GM21825 (cell line): ENCODE measurements around the gene AUH.
A peak's percentile ranks its signal among the peaks of the same experiment; 100 is the strongest.
"Not testable (repeated sequence)": the region's sequence is repeated elsewhere in the genome, so short reads cannot be mapped to it uniquely, and the experiment has no call there.

ENCODE experiments used
- ATAC-seq: cut with Tn5 transposase; IDR thresholded peaks from one replicate; pipeline ENCODE4 v1.9.1; 2021; ENCODE audit warnings: mild to moderate bottlenecking, moderate library complexity; ENCODE audit not compliant: unreplicated experiment

Gene AUH

DNA sequence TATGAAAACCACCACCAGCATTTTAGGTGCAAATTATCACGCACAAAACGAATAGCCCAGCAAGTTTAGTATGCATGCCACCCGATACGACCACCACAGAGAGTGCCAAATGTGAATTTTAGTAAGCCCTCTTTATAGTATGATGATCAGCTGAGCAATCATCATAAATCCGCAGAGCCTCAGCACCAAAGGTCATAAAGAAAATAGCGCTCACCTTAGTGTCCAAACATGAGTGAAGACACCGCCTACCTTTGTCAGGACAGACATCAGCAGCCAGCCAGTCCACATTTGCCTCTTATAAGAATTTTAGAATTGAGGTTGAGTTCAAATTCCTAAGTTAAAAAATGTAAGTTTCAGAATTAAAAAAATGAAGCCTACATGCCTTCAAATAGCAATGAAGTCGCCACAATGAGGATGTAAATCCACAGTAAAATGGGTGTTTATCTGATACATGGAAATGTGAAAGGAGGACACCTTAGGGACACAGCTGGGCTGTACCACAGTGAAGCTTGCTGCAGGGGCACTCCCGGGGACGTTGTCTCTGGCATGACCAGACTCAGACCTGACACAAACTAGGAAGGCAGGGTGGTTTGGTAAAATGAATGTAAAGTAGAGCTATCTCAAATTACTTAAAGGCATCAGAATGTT lies 149.0 kb downstream of the AUH start:
- ATAC-seq, result no peak

DNA sequence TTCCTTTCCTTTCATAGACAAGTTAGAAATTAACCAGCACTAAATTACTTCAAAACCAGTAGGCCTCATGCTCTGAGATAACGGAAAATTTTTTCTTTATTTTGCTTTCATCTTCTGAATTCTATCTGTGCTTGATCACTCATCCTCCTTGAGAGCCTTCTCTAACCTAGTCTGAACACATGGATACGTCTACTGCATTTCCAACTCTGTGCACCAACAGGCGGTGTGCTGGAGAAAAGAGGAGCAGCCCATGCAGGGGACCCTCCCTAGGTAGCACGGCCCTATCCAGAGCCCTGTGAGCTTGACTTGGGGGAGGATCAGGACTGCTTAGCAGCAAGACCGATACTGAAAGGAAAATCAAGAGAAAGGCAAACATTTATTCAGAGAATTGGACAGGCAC lies 149.8 kb downstream of the AUH start:
- ATAC-seq, result no peak

DNA sequence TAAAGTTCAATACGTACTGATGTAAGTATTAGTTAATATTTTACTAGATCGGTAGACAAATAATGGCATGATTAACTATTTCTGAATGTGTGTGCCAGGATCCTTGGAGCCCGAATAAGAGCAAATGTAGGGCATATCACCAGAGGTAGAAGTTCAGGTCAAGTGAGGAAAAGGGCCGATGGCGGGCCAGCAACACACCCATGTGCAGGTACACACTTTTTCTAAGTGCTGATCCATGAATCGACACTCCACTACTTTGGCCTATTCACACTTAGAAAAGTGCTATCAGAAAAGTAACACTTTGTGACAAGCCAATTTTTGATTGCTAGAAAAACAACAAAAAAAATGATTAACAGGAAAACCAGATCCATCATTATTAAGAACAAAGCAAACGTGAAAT lies 150.3 kb downstream of the AUH start:
- ATAC-seq, result no peak

DNA sequence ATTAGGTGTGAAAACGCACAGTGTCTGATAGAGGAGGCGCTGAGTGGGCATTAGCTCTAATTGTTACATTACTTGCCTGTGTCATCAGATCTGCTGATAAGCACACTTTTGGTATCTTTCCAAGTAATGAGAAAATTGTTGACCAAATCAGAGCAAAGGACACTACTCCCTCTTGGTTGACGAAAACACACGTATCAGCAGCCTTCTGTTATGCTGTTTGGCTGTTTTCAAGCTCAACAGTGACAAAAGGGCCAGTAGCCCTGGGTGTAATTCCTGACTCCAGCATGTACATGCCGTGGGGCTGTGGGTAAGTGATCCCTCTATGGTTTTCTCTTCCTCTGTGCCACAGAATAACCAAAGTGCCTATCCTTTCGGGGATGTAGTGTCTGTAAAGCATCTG lies 151.4 kb downstream of the AUH start:
- no peak for ATAC-seq

DNA sequence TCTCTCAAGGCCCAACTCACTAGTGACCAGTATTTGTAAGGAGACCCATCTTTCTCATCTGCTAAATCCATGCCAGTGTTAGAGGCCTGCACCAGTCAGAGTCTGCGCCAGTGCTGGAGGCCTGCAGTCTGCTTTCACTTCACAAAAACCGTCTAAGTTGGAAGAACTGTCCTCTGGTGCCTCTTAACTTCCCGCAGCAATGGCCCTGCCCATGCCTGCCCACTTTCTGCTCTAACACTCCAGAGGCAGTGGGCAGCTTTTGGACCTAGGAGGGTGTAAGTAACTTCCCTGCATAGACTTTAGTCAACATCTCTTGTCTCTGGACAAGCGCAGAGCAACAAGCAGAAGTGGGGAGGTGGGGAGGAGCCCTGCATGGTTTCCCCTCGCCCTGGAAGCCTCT lies 152.9 kb downstream of the AUH start:
- no peak for ATAC-seq

DNA sequence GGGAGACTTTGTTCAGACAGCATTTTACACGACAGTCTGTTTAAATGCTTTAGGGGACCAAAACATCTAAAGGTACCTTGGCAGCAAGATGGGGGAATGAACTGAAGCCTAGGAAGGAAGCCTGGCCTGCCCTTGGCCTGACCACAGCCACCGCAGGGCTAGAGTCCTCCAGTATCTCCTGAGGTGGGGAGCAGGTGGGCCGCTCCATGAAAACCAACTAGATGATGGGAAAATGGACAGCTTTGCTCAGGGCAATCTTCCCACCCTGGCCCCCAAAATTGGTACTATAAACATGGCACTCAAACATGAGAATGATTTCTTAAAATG lies 153.3 kb downstream of the AUH start:
- ATAC-seq, result no peak

DNA sequence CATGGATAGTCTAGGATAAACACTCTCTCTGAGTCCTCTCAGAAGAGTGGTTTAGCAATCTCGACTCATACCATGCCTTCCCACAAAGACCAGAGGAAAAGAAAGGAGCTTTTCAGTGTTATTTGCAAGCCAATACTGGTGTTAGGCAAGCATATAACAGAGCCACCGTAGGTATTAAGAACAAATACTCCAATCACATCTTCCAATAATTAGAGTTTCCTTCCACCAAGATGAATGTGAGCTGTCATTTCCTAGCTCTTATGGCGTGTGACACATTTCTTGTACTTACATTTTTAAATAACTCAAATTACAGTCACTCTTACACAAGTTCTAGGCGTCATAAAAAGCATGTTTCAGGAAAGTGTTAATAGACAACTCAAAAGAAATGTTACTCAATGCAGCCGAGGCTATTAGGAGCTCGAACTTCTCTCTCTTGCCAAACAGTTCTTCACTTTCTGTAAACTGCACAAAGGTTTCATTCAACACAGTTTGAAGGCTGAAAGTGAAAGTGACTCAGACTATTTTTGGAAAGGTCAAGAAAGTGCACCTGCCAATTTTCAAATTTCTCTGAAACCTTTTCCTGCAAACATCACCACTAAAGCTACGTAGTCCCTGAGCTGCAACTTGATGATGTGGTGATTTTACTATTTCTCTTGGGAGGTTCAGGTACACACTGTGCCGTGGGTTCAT lies 153.8 kb downstream of the AUH start:
- peak; percentile 80 for ATAC-seq

DNA sequence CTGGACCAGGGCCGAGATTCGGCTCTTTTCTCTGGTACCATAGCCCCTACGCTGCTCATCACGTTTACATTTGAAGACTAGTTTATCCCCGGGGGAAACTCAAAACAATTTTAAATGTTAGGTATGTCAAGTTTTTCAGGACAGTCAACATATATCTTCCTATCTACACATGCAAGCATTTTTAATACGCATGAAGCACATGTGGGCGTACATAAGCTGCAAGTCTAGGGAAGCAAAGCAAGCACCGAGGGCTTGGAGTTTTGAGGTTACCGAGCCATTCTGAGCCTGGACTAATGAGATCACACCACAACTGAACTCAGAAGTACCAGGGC lies 154.4 kb downstream of the AUH start:
- ATAC-seq, result no peak

DNA sequence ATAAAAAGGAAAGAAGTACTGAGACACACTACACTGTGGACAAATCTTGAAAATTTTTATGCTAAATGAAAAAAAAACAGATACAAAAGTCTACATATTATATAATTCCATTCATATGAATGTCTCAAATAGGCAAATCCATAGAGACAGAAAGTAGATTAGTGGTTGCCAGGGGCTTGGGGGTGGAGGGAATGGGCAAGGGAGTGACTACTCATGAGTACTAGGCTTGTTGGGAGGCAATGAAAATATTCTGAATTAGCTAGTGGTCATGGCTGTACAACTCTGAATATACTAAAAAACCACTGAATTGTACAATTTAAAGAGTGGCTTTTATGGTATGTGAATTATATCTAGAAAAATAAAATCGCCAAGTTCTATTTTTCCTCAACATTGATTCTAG lies 154.9 kb downstream of the AUH start:
- ATAC-seq, result no peak

DNA sequence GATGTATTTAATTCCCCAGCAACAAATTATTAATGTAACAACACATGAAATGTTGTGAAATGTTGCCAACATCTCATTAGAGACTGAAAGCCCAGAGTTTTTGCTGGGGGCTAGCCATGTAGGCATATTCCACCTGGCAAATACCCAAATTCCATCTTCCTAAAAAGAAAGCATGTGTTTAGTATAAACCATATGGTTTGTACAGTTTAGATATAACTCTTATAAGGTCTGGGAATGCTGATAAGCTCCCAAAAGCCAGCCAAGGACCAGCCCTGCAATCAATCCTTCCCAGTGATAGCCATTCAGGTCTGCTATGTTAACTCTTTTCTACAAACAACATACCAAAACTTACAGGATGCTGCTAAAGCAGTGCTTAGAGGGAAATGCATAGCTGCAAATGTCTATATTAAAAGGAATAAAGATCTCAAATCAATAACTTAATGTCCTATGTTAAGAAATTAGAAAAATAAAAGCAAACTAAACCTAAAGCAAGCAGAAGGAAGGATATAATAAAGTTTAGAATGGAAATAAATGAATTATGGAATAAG lies 158.9 kb downstream of the AUH start:
- ATAC-seq, result no peak

DNA sequence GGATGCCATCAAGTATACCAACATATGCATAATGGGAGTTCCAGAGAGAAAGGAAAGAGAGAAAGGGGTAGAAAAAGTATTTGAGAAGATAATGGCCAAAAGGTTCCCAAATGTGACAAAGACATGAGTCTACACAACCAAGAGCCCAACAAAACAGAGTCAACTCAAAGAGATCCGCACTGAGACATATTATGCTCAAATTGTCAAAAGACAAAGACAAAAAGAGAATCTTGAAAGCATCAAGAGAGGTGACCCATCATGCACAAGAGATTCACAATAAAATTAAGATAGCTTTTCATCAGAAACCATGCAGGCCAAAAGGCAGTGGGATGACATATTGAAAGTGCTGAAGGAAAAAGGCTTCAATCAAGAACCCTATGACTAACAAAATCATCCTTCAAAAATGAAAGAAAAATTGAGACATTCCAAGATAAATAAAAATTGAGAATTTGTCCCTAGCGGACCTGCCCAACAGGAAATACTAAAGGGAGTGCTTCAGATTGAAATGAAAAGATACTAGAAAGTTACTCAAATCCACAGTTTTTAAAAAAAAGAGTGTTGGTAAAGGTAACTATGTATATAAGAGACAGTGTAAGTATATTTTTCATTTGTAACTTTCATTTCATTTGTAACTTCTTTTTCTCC lies 160.9 kb downstream of the AUH start:
- no peak for ATAC-seq

DNA sequence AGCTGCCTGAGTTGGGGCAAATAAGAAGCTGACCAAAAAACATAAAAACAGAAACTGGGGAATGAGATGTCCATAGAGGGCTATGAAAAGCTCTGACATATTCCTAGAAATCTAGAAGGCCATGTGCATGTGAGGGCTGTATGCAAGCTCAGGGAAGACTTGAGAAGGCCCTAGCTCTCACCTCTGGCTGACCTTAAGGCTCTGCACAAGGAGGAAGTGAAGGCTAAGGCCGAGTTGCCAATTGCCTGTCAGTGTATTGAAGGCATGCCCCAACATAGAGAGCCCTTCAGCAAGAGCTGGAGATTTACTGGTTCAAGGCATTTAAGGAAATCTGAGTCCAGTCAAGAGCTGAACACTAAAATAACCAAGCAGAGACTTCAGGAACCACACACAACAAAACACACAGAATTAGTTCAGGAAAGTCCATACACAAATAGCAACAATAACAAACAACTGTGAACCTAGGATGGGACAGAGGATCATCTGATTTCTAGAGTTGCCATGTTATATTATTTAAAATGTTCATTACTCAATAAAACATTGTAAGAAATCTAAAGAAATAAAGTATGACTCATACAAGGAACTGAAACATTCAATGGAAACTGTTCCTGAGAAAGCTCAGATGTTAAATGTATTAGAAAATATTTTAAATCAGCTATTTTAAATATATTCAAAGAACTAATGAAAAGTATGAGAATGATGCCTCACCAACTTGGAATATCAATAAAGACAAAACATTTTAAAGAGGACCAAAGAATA lies 161.8 kb downstream of the AUH start:
- ATAC-seq, result no peak

DNA sequence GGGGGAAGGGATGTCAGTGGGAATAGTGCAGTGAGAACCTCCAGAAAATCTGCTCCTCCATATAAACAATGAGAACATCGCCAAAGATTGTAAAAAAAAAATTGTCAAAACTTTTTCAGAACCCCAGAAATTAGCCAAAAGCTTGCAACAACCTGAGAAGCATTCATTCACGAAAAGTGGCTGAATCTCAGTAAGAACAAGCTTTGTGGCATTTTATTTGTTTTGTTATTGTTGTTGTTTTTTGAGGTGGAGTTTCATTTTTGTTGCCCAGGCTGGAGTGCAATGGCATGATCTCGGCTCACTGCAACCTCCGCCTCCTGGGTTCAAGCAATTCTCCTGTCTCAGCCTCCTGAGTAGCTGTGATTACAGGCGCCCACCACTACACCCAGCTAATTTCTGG lies 162.8 kb downstream of the AUH start:
- ATAC-seq, result not testable (repeated sequence)

DNA sequence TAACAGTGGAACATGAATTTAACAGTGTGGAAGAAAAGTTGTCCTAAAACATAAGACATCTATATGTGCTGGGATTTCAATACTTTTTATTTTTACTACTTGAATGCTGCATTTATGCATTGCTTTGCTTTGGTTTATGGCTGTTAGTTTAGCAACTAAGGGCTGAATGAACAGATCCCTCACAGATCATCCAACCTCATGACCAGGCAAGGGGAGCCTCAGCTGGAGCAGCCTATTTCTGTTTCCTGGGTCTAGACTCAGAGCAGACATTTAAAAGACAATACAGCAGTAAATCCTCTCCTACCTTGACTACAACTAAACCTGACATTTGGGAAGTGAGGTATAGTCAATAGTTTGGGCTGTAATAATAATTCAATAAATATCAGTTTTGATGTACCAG lies 163.3 kb downstream of the AUH start:
- no peak for ATAC-seq

DNA sequence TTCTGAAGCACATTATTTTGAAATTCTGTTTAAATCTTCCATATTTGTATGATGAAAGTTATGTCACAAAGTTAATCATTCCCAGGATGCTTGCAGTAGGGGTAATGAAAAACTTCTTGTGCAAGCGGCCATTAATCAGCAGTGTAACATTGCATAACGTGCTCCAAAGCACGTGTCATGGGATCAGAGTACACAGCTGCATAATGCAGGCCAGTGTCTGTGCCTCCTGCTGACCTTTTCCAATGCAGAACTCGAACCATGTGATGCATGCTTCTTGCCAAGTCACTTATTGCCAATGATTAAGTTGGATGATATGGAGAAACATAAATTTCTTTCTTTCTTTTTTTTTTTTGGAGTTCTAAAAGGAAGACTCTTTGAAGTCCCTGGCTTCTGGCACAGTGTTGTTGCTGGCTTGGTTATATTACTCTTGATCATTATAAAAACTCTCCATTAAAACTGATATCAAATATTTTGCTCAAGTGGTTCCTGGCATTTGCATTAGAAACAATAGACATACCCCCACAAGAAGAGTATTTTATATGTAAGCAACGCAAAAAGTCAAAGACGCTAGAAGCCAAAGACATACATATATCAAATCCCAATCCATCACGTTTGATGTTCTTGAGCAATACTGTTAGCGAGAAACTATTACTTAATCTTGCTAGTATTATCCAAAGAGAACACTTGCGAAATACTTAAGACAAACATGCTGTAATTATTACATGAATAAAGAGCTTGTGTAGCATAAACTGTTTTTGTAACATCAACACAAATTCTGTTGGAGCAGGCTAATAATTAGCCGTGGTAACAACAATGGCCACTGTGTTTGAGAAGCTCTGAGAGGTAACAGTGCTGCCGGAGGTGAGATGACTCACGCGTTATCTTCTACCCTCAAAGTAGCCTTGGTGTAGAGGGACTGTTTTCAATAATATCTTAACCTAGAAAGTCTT lies 164.2 kb downstream of the AUH start:
- no peak for ATAC-seq

DNA sequence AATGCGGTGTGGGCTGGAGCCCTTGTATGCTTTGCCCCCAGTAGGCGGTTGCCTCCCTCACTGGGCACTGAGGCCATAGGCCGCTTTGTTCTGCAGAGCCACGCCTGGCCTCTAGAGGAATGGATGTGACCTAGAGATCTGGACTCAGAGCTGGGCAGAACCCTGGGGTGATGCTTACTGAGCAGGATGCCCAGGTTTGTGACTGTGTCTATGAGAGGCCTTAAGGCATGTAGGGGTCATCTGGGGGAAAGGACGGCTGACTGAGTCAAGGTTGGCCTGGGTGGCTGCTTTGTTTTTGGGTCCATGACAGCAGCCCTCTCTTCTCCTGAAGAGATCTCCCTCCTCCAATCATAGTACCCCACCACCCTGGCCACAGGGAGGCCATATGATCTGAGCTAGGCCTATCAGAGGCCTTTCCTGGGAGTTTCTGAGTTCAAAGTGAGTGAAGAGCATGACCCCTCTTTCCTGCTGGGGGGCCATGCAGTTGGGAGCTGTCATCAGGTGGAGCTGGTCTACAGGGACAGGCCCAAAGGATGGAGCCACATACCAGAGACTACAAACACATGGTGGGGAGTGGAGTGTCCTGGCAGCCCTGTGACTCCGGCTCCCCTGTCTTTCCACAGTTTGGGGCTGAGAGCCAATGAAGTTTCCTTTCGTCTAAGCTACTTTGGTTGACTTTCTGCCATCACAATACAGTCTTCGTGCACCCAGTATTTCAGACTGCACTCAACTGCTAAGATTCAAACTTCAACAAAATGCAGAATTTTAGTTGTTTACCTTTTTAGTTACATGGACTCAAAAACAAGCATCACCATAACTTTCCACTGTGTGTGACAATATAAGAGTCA lies 165.4 kb downstream of the AUH start:
- ATAC-seq, result no peak

DNA sequence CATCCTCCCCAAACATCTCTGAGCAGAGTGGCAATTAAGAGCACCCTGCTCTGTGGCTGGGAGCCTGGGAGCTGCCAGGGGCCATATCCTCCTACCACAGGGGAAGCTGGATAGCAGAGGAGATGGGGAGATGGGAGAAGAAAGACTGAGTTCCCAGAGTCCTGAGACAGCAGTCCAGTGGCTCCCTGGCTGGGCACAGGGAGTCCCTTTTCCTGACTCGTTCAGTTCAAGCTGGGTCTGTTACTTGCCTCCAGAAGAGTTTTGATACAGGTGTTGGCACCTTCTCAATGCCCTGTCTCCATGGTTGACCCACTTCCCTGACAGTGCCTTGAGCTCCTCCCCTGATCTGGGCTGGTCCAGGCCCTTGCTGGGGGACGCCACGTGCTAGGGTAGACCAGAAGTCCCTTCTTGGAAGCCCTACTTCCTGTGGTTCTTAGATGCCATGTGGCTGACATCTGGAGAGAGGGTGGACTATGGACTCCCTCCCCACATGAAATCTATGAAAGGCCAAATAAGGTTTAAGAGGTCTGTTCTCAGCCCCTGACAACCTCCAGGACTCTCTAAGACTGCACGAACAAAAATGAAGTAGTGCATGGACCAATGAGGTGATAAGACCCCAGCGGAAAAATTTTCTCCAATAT lies 166.2 kb downstream of the AUH start:
- ATAC-seq, result no peak

DNA sequence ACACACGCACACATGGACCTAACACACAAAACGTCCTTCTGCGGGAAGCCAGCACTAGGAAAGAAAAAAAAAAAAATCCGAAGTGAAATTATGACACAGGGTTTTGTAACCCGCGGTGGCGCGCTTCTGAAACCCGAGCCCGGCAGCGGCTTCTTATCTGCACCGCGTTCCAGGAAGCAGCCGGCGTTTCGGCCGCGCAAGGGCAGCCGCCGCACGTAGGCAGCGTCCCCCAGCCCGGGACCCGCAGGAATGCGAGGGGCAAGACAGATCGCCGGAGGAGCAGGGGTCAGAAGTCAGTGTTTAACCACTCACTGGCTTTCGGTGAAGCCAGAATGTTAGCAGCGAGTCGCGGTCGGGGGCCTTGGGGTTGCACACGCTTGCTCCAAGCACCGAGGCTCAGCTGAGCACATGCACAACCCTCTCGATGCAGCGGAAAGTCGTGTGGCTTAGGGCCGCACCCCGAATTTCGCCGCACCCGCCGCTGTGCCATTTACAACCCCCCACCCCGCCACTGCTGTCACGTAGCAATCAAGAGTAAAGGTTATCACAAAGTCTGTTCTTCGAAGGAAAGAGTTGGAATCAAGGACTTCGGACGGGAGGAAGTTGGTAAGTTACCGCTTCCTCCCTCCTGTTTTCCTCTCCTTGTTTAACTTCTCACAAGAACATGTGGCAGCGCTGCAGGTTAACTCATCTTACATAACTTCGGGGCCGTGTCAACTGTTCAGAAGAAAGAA lies 167.9 kb downstream of the AUH start:
- ATAC-seq, result peak; percentile 56
